NB4 (cell line): ENCODE measurements around the gene COL5A1.

Experiments
- CTCF ChIP-seq: IDR thresholded peaks from one replicate; pipeline ENCODE4 v1.5.1; 2012; ENCODE audit warnings: low read depth, low read length
- MAX ChIP-seq: IDR thresholded peaks from 2 replicates; pipeline ENCODE4 v1.6.1; 2011; ENCODE audit warnings: low read depth, low read length
- POLR2A ChIP-seq: IDR thresholded peaks from 2 replicates; pipeline ENCODE4 v1.6.1; 2011; ENCODE audit warnings: mild to moderate bottlenecking; ENCODE audit not compliant: insufficient read length; ENCODE audit errors: extremely low read depth

GRCh38 chr9:134834957-134835419, 193.4 kb downstream of the COL5A1 start:
- TF ChIP-seq CTCF = no peak
- TF ChIP-seq POLR2A = no peak
- no peak for TF ChIP-seq MAX
